Measurements from ENCODE around the gene PIAS3.

PIAS3 gene

DNA sequence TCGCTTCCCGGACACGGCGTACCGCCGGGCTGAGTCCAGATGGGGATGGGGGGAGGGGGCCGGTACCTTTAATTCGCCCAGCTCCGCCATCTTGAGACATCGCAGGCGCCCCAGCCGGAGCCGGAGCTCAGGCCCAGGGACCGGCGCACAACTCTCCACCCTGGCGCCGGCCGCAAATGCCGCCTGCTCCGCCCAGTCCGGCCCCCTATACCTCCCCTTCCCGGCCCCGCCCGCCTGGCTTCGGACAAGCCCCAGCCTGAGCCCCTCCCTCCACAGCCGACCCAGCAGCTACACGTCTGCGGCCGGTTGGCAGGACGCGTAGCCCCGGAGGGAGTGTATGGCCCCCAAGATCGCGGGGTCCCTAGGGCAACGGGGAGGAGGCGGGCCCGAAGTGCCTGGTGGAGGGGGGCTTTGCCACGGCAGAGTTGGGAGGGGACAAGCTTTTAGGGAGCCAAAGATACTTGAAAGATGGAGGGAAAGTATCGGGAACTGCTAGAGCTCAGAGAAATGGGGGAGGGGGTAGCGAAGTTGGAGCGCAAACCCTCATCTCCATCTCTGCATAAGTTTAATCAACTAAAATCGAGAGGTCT, at the start of gene PIAS3:
PIAS3 (minus strand) TSS at position 181 of the 590 bp plus-strand sequence; CDS start at position 90, 91 bp downstream.
- DNase-seq: peak in 55 of 56 donors; percentile 59 to 94 (median 85)

DNA sequence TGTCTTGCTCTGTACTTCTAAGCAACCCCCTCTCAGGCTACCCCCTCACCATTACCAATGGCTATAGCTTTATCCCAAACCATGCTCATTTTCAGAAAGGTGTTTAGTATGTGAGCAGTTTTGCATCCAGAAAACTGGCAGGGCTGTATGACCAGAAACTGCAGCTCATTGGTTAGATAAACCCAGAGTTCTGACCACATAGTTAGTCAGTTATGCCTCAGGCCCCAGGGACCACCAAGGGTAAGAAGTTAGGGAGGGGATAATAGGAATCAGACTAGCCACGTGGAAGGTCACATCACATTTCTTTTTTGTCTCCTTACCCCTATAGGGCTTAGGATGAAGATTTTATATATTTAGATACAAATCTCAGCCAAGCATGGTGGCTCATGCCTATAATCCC, 49.8 kb upstream of the PIAS3 start:
- DNase-seq: no peak

GRCh38 chr1:145906954-145907753, 48.3 kb upstream of the PIAS3 start:
- DNase-seq: no peak

DNA sequence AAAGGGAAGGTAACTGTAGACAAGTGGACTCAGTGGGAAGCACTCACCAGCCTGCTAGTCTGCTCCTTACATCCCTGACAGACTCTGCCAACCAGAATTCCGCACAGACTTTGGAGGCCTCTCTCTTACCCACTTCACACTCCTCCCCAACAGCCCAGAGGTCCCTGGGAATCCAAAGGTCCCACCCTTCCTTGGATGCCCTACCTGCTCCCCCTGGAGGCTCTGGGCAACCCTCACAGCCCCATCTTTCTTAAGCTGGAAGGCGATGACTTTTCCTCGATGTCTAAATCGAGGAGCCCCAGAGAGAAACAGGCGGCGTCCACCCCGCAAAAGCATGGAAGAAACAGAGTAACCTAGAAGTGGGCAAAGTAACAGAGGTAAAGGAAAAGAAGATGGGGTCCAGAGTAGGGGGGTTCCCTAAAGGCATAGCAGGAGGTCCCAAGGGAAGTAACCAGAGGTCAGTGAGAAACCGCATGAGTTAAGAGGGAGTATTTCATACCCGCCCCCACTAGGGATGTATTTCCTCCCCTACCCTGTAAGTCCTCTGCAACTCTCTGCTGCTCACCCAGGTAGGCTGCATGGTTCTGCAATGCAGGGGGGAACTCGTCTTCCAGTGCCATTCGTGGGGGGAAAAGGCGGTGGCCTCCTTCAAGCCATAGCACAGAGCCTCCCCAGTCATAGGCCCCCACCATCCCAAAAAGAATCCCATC, 42.6 kb upstream of the PIAS3 start:
- DNase-seq: no peak

DNA sequence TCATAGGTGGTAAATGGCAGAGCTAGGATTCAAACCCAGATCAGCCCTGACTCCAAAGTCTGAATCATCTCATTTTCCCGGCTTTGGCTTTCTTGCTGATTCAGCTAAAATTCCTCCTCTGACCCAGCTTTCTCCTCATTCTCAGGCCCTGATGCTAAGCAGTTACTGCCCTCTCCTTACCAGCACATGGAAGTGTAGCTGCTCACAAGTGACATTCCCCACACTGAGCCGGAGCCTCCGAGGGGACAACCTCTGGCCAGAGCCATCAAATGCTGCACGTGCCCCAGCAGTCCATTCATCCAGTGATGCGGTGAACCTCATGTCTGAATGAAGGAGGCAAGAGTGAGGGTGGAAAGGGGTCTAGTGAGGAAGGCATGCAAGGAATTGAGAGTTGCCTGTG, 39.9 kb upstream of the PIAS3 start:
- DNase-seq: no peak

- DNase-seq: no peak
Measured at GRCh38 chr1:145897969-145898368, 39.1 kb upstream of the PIAS3 start.

DNA sequence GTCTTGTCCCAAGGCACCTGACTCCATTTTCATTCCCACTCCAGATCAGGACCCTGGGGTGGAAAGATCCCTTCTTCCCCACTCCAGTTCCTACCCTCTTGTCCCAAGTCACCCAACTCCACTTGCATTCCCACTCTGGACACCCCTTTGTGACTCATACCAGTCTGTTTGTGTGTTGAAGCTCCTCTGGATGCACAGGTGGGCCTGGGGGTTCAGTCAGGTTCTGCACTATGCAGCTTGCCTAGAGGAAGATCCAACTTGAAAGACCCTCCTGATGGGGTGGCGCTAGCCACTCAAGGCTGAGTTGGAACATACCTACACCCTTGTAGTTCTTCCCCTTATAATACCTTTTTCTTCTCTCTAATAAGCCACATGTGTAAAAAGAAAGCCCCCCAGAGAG, 36.6 kb upstream of the PIAS3 start:
- no peak for DNase-seq

GRCh38 chr1:145893306-145894055, 34.6 kb upstream of the PIAS3 start:
- no peak for DNase-seq

- DNase-seq: no peak
Measured at GRCh38 chr1:145892486-145893087, 33.7 kb upstream of the PIAS3 start.

DNA sequence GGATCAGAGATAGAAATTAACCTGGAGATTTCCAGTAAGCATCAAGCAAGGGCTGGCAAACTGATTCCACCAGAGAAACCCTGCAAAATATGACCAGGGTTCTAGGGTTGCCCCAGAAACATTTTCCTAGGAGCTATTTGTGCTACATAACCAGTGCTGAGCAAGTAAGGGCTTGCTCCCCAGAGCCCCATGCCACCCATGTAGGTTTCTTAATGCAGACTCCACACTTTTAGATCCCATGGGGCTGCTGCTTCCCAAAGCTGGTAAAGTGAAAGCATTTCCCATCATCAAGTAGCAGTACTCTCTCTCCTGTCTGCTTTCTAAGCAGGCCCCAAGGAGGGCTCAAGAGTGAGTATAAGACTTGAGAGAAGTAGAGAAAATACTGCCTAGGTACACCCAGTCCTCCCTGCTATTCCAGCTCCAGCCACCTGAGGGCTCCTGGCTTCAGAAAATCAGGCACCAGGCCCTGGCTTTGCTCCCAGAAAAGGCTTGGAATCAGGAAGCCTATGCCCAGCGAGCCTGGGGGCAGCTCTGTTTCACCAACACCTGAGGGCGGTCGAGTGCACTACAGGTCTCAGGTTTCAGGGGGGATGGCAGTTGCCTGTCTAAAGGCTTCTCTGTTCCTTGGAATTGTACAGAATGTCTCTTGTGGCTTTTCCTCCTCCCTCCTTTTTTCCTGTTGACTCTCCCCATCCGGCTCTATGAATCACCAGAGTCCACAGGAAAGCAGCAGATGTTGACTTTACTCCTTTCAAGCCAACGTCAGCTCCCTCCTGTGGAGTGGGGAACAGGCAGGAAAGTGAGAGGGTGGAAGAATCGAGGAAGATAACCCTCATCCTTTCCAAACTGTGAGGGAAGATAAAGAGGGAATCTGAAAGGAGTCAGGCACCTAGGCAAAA, 33.0 kb upstream of the PIAS3 start:
- DNase-seq: peak in 53 of 56 donors; percentile 35 to 95 (median 81)

GRCh38 chr1:145891143-145891542, 32.3 kb upstream of the PIAS3 start:
- no peak for DNase-seq

DNA sequence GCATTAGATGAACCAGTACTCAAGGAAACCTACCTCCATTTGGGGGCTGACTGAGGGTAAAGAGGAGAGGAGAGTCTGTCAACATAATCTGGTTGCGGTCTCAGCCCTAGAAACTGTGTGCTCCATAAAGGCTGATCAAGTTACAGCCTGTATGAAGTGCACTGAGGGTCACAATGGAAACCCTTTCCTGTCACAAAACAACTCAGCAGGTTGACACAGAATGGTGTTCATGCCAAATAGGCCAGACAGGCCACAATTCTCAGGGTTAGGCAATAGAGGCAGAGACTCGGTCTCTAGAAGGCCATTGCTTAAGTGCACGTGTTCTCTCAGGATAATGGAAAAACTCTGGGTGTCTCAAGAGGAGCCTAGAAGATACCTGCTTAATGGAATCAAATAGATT, 30.8 kb upstream of the PIAS3 start:
- no peak for DNase-seq

DNA sequence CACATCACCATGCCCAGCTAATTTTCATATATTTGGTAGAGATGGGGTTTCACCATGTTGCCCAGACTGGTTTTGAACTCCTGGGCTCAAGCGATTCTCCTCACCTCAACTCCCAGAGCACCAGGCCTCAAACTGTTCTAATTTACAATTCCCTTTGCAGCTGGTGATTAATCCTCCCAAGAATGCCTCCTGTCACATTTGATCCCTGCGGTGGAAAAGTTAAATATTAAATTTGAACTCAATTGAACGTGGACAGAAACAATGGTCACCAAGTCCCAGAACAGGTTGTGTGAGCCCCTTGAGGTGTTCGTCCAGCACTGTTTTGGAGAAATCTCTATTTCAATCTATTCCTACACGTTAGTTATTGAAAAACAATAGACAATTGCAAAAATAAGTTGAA, 28.8 kb upstream of the PIAS3 start:
- no peak for DNase-seq

- no peak for DNase-seq
Measured at GRCh38 chr1:145886816-145887215, 27.9 kb upstream of the PIAS3 start.

DNA sequence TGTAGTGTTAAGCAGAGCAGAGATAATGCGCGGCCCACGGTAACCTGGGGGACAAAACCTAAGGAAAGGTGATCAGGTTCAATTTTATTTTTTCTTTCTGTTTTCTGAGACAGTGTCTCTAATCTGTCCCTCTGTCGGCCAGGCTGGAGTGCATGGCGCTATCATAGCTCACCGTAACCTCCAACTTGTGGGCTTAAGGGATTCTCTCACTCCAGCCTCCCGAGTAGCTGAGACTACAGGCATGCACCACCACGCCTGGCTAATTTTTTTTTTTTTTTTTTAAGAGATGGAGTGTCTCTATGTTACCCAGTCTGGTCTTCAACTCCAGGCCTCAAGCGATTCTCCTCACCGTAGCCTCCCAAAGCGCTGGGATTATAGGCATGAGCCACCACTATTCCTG, 27.5 kb upstream of the PIAS3 start:
- no peak for DNase-seq

DNA sequence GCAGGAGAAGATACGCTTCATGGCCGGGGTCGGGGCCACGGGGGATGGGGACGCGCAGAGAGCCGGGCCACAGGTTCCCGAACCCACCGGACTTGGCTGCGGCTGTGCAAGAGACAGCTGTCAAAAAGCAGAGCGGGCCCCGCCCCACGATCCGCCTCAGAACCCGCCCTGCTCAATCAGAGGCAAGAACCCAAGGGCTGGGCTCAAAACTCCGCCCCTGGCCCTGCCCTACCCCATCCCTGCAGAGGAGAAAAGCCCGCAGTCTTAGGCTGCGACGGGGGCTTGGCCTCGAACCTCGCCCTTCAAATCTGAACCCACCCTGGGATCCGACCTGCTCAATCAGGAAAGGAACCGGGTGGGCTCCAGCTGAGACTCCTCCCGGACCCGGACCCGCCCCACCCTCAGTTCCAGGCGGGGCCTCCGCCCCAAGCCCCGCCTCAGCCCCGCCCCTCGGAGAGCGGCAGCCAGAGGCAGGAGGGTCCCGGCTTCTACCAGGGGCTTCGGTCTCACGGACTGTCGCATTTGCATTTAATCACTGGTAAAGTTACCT, 26.9 kb upstream of the PIAS3 start, which contains the start of gene ANKRD35:
ANKRD35 (minus strand) TSS at position 129 of the 550 bp plus-strand sequence; CDS start at position 21, 108 bp downstream.
- DNase-seq: peak in 53 of 56 donors; percentile 5 to 88 (median 72)

DNA sequence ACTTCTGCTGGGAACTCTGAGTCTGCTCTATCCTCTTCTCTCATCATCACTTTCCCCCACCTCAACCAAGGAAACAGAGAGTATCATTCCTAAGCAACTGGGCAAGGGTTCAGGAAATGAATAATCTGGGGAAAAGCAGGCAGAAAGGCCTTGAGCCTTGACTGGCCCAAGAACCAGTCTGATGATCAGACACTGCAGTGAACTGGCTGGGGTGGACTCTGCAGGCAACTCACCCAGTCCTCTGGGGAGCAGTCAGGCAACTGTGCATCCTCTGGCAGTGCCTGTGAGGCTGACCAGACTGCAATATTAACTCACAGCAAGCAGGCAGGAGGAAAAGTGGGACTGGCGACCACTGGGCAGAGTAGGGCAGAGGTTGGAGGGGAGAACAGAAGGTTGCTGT, 25.8 kb upstream of the PIAS3 start:
- DNase-seq: no peak

DNA sequence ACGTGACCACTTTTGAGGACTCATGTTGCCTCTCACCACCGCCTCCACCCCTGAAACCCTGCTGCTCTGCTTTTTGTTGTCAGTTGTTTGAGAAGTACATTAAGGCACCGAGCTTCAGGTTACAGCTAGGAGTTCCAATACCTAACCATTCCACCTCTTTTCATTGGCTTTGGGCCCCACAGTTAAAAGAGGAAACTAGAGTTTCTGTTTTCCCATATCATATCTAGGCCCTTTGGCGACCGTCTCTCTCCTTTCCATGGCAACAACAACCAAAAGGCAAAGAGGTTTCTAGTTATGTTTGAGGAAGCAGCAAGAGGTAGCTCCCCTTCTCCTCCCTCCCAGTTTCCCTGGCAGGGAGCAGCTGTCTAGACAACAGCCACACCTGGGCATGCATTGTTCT, 20.9 kb upstream of the PIAS3 start:
- DNase-seq: peak in 4 of 56 donors; percentile 3 to 17 (median 8)

GRCh38 chr1:145878724-145879123, 19.8 kb upstream of the PIAS3 start:
- no peak for DNase-seq

Measured in nucleus accumbens (tissue), 56 donors.